ENCODE measurements around the gene MSI1.
"Not testable (repeated sequence)": the region's sequence is repeated elsewhere in the genome, so short reads cannot be mapped to it uniquely, and the experiment has no call there.

Gene MSI1

GRCh38 chr12:120353556-120354317, 15.2 kb downstream of the MSI1 start:
- no peak for FAIRE-seq

GRCh38 chr12:120353136-120353535, 15.8 kb downstream of the MSI1 start:
- FAIRE-seq, result no peak

- no peak for FAIRE-seq
Measured at GRCh38 chr12:120352117-120352516, 16.8 kb downstream of the MSI1 start.

GRCh38 chr12:120350576-120351350, 18.2 kb downstream of the MSI1 start:
- FAIRE-seq, result no peak

- no peak for FAIRE-seq
Measured at GRCh38 chr12:120347766-120348165, 21.2 kb downstream of the MSI1 start.

GRCh38 chr12:120346681-120347080, 22.3 kb downstream of the MSI1 start:
- no peak for FAIRE-seq

- FAIRE-seq, result no peak
Measured at GRCh38 chr12:120346031-120346430, 22.9 kb downstream of the MSI1 start.

- FAIRE-seq, result no peak
Measured at GRCh38 chr12:120343692-120344091, 25.3 kb downstream of the MSI1 start.

- FAIRE-seq, result no peak
Measured at GRCh38 chr12:120343039-120343537, 25.9 kb downstream of the MSI1 start.

- no peak for FAIRE-seq
Measured at GRCh38 chr12:120342175-120343038, 26.6 kb downstream of the MSI1 start.

- no peak for FAIRE-seq
Measured at GRCh38 chr12:120339256-120339655, 29.7 kb downstream of the MSI1 start.

- FAIRE-seq, result no peak
Measured at GRCh38 chr12:120337730-120338129, 31.2 kb downstream of the MSI1 start.

GRCh38 chr12:120336392-120336791, 32.6 kb downstream of the MSI1 start:
- FAIRE-seq, result not testable (repeated sequence)

GRCh38 chr12:120335447-120335846, 33.5 kb downstream of the MSI1 start:
- FAIRE-seq, result not testable (repeated sequence)

GRCh38 chr12:120332523-120332922, 36.4 kb downstream of the MSI1 start:
- no peak for FAIRE-seq

- FAIRE-seq, result no peak
Measured at GRCh38 chr12:120332041-120332440, 36.9 kb downstream of the MSI1 start.

GRCh38 chr12:120331390-120331789, 37.6 kb downstream of the MSI1 start:
- no peak for FAIRE-seq

- FAIRE-seq, result no peak
Measured at GRCh38 chr12:120328228-120328627, 40.7 kb downstream of the MSI1 start.

GRCh38 chr12:120327593-120327992, 41.4 kb downstream of the MSI1 start, which contains the start of gene PLA2G1B:
Gene PLA2G1B, minus strand, starts transcription at chr12:120327779. Its CDS starts 26 bp downstream, at chr12:120327753.
- no peak for FAIRE-seq

GRCh38 chr12:120324841-120325417, 44.0 kb downstream of the MSI1 start:
- no peak for FAIRE-seq

- FAIRE-seq, result no peak
Measured at GRCh38 chr12:120323772-120324171, 45.2 kb downstream of the MSI1 start.

- no peak for FAIRE-seq
Measured at GRCh38 chr12:120321382-120322202, 47.4 kb downstream of the MSI1 start.
